Caco-2 (cell line): Measurements from ENCODE around the gene COL5A1. TPM values are rescaled to one million over a fixed set of nuclear protein-coding genes. Genes with fewer than 3 reads are reported as not detected.

Experiments used
- BruUV-seq: library from RNA; stranded (reverse); fragments of 400-500 nt; replicated peaks from 2 replicates; lab custom pipeline; 2021; lab: Mats Ljungman, UMichigan
- CTCF ChIA-PET: fragments of 300-600 bp; sonication (Branson Sonifier 250); formaldehyde crosslinking; loops from one replicate; lab custom pipeline; 2022; ENCODE audit warnings: antibody characterized with exemption; lab: Charles Lee
- POLR2A ChIA-PET: fragments of 300-600 bp; sonication (Branson Sonifier 250); formaldehyde crosslinking; loops from one replicate; lab custom pipeline; 2022; ENCODE audit warnings: antibody characterized with exemption; lab: Charles Lee
- DNase-seq, 2 experiments: peaks; one replicate each; pipeline versions ENCODE4 v3.0.0 to v3.0.0-alpha.2; 2020 to 2022
- H3K27me3 ChIP-seq: replicated peaks from 2 replicates; pipeline ENCODE4 v1.6.0; 2011; ENCODE audit warnings: low read length; ENCODE audit not compliant: control insufficient read depth, insufficient read depth
- H3K36me3 ChIP-seq: 2 replicates; pipeline ENCODE4 v1.5.1; 2011; ENCODE audit warnings: low read length; ENCODE audit not compliant: control insufficient read depth, insufficient read depth
- H3K4me1 ChIP-seq: fragments of 250-450 bp; sonication (Bioruptor Pico); 2 replicates; pipeline ENCODE4 v1.5.1; 2020; ENCODE audit warnings: mild to moderate bottlenecking
- H3K4me3 ChIP-seq: 2 replicates; pipeline ENCODE4 v1.5.1; 2011; ENCODE audit warnings: low read depth, mild to moderate bottlenecking, control low read depth, low read length
- H3K9me3 ChIP-seq: fragments of 250-450 bp; sonication (Bioruptor Pico); 2 replicates; pipeline ENCODE4 v1.5.1; 2020; ENCODE audit warnings: mild to moderate bottlenecking, moderate library complexity
- H3K27ac Mint-ChIP-seq: one replicate; pipeline ENCODE4 v1.8.0; 2022; ENCODE audit warnings: mixed read lengths; ENCODE audit not compliant: unreplicated experiment
- H3K27me3 Mint-ChIP-seq: one replicate; pipeline ENCODE4 v1.8.0; 2022; ENCODE audit warnings: mixed read lengths; ENCODE audit not compliant: insufficient read depth, unreplicated experiment
- H3K36me3 Mint-ChIP-seq: one replicate; pipeline ENCODE4 v1.8.0; 2022; ENCODE audit warnings: mild to moderate bottlenecking, mixed read lengths; ENCODE audit not compliant: insufficient read depth, unreplicated experiment
- H3K4me1 Mint-ChIP-seq: one replicate; pipeline ENCODE4 v1.8.0; 2022; ENCODE audit warnings: low read depth, mixed read lengths; ENCODE audit not compliant: unreplicated experiment
- H3K4me3 Mint-ChIP-seq: one replicate; pipeline ENCODE4 v1.8.0; 2022; ENCODE audit warnings: mild to moderate bottlenecking, moderate library complexity, mixed read lengths; ENCODE audit not compliant: unreplicated experiment
- H3K9me3 Mint-ChIP-seq: one replicate; pipeline ENCODE4 v1.8.0; 2022; ENCODE audit warnings: mixed read lengths; ENCODE audit not compliant: unreplicated experiment
- intact Hi-C: fragments of 100-400 bp; cut with micrococcal nuclease; formaldehyde crosslinking; loops from one replicate; pipeline ENCODE4 v1.10.0; 2022; ENCODE audit not compliant: unreplicated experiment
- total RNA-seq: library from RNA; stranded (reverse); gene quantifications from 2 replicates; pipeline ENCODE4 v1.2.3, GENCODE V29; 2022
- TF ChIP-seq, protein P1 (sequence below), 2 experiments: fragments of 200-600 bp in 1 of 2; IDR thresholded peaks; 1 replicate in 1 of 2; 2 replicates in 1 of 2; pipeline versions ENCODE4 v1.5.1 to v1.8.0; 2011 to 2022; ENCODE audit warnings: antibody characterized with exemption in 1 of 2, control low read depth in 1 of 2, inconsistent platforms in 1 of 2, low read depth in 1 of 2, low read length in 1 of 2, mild to moderate bottlenecking in 1 of 2, moderate library complexity in 1 of 2; ENCODE audit not compliant: insufficient read depth in 1 of 2, severe bottlenecking in 1 of 2, unreplicated experiment in 1 of 2

The COL5A1 gene
- total RNA-seq, 1 experiment from 2014 or later, result 4.8 TPM

DNA sequence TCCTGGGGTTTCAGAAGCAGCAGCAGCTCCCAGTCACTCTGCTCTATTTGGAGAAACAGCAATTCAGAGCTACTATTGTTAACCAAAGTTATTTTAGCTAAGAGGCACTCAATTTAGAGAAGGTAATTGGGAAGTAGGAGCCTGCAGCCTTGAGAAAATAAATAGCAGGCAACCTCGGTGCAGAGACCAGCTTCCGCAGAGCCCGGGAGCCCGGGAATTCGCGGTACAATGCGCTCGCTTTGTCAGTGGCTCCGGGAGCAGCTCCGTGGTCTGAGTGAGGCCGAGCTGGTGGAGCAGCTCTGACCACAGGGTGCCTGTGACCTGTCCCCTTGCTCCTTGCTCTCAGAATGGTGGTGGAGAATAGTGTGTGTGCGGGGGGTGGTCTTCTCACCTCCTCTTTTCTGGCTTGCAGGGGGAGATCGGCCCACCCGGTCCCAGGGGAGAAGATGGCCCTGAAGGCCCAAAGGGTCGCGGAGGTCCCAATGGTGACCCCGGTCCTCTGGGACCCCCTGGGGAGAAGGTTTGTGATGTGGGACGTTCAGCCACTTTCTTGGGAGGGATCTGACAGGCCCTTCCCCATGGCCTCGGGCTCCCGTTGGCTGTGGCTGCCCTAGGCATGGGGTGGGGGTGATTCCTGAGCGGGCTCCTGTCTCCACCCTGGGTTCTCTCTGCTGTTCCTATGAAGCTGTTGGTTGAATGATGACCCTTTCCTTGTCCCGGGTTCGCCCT is 143.1 kb downstream of the COL5A1 start:
- DNase-seq, result no peak
- H3K4me1 ChIP-seq, result no peaks in the 10 kb centered on the region
- Mint-ChIP-seq H3K36me3 (no peaks in the 10 kb centered on the region), H3K4me1 (no peaks in the 10 kb centered on the region), H3K27ac (no peak overlapping the region), H3K27me3 (peaks cover 7% of the 10 kb centered on the region), H3K9me3 (no peaks in the 10 kb centered on the region), H3K4me3 (no peak overlapping the region)
- no peaks in the 10 kb centered on the region for H3K27me3 ChIP-seq
- BruUV-seq, result no TSS peak
- POLR2A ChIA-PET, result no interaction called here
- no peak overlapping the region for H3K4me3 ChIP-seq
- CTCF ChIA-PET, result no interaction called here
- H3K9me3 ChIP-seq, result no peaks in the 10 kb centered on the region
- H3K36me3 ChIP-seq, result no peaks in the 10 kb centered on the region
- TF ChIP-seq, protein P1, sequence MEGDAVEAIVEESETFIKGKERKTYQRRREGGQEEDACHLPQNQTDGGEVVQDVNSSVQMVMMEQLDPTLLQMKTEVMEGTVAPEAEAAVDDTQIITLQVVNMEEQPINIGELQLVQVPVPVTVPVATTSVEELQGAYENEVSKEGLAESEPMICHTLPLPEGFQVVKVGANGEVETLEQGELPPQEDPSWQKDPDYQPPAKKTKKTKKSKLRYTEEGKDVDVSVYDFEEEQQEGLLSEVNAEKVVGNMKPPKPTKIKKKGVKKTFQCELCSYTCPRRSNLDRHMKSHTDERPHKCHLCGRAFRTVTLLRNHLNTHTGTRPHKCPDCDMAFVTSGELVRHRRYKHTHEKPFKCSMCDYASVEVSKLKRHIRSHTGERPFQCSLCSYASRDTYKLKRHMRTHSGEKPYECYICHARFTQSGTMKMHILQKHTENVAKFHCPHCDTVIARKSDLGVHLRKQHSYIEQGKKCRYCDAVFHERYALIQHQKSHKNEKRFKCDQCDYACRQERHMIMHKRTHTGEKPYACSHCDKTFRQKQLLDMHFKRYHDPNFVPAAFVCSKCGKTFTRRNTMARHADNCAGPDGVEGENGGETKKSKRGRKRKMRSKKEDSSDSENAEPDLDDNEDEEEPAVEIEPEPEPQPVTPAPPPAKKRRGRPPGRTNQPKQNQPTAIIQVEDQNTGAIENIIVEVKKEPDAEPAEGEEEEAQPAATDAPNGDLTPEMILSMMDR (IDR thresholded peaks at IDR 0.05; ENCODE audit: insufficient read depth in 1 of 2, low read depth in 1 of 2, low read length in 1 of 2, severe bottlenecking in 1 of 2, unreplicated experiment in 1 of 2), result no peak
- intact Hi-C loops, result no loop called here

DNA sequence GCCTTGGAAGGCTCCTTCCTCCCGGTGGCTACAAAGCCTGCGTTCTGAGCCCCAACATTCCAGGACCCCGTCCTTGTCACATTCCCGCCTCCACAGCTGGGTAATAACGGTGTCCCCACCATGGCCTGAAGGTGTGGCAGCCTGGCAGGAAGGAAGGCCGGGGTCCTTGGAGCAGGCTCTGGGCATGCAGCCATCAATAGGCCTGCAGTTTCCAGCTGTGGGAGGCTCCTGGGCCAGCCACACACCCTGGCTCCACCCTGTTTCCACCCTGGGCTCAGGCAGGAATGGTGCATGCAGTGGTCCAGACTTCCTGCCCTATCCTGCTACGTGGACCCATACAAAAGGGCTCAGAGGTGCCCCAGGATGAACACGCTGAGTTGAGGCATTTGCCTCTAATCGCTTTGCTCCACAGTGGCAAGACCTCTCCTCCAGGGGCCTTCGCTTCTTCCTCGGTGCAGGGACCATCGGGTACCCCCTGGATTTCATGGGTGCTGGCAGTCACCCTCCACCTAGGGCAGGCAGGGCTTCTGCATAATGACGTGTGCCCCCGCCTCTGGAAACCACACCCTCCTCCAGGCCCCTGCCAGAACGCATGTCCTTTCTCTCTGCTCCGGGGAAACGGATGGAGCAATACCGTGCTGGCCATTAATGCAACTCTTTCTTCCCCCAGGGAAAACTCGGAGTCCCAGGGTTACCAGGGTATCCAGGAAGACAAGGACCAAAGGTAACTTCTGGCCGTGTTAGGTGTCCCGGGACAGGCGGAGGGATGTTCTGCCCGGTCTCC is 143.9 kb downstream of the COL5A1 start:
- Histone ChIP-seq H3K4me1 (no peaks in the 10 kb centered on the region), H3K36me3 (no peaks in the 10 kb centered on the region), H3K27me3 (no peaks in the 10 kb centered on the region), H3K9me3 (no peaks in the 10 kb centered on the region), H3K4me3 (no peak overlapping the region)
- ChIA-PET CTCF (no interaction called here), POLR2A (no interaction called here)
- no peaks in the 10 kb centered on the region for H3K9me3 Mint-ChIP-seq
- H3K27ac Mint-ChIP-seq, result no peak overlapping the region
- intact Hi-C loops, result no loop called here
- H3K36me3 Mint-ChIP-seq, result no peaks in the 10 kb centered on the region
- TF ChIP-seq, protein P1 (IDR thresholded peaks at IDR 0.05; ENCODE audit: insufficient read depth in 1 of 2, low read depth in 1 of 2, low read length in 1 of 2, severe bottlenecking in 1 of 2, unreplicated experiment in 1 of 2), result no peak
- no peak for DNase-seq
- no peak overlapping the region for H3K4me3 Mint-ChIP-seq
- peaks cover 9% of the 10 kb centered on the region for H3K27me3 Mint-ChIP-seq
- BruUV-seq, result no TSS peak
- H3K4me1 Mint-ChIP-seq, result no peaks in the 10 kb centered on the region

DNA sequence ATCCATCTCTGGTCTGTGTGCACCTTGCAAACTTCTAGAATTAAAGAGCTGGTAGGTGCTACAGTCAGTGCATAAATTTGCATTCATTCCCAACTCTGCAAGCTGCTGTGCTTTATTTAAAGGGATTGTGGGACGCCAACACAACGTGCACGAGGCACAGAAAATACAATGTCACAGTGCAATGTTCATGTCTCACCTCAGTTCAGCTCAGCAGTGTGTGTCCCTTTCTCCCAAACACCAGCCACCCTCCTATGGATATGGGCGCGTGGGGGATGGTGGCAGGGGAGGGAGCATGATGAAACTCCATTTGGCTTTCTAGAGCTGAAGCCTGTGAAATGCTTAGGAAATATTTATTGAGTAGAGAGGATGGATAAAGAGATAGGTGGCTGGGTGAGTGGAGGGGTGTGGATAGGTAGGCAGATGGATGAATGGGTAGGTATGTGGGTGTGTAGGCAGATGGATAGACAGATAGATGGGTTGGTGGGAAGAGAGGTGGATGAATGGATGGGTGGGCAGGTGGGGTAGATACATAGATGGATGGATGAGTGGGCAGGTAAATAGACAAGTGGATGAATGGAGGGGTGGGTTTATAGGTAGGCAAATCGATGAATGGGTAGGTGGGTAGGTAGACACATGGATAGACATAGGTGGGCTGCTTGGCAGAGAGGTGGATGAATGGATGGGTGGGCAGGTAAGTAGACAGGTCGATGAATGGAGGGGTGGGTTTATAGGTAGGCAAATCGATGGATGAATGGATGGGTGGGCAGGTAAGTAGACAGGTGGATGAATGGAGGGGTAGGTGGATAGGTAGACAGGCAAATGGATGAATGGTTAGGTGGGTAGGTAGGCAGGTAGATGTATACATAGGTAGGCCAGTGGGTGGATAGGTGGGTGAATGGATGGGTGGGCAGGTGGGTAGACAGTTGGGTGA is 146.3 kb downstream of the COL5A1 start:
- H3K4me3 ChIP-seq, result no peak overlapping the region
- intact Hi-C loops, result no loop called here
- no peak for DNase-seq
- BruUV-seq, result no TSS peak
- no peak overlapping the region for H3K4me3 Mint-ChIP-seq
- ChIA-PET POLR2A (no interaction called here), CTCF (no interaction called here)
- TF ChIP-seq, protein P1 (IDR thresholded peaks at IDR 0.05; ENCODE audit: insufficient read depth in 1 of 2, low read depth in 1 of 2, low read length in 1 of 2, severe bottlenecking in 1 of 2, unreplicated experiment in 1 of 2), result no peak
- H3K36me3 Mint-ChIP-seq, result no peaks in the 10 kb centered on the region
- H3K9me3 ChIP-seq, result no peaks in the 10 kb centered on the region
- no peaks in the 10 kb centered on the region for H3K27me3 ChIP-seq
- H3K36me3 ChIP-seq, result no peaks in the 10 kb centered on the region
- H3K4me1 ChIP-seq, result no peaks in the 10 kb centered on the region
- no peak overlapping the region for H3K27ac Mint-ChIP-seq
- no peaks in the 10 kb centered on the region for H3K9me3 Mint-ChIP-seq
- H3K4me1 Mint-ChIP-seq, result no peaks in the 10 kb centered on the region
- peaks cover 10% of the 10 kb centered on the region for H3K27me3 Mint-ChIP-seq
